GM21360 (cell line): ENCODE results near the gene MIEF2.
"Not testable (repeated sequence)": the region's sequence is repeated elsewhere in the genome, so short reads cannot be mapped to it uniquely, and the experiment has no call there.

Experiments used
- ATAC-seq: cut with Tn5 transposase; IDR thresholded peaks from one replicate; pipeline ENCODE4 v1.9.1; 2021; ENCODE audit warnings: mild to moderate bottlenecking, moderate library complexity; ENCODE audit not compliant: unreplicated experiment

MIEF2 gene

DNA sequence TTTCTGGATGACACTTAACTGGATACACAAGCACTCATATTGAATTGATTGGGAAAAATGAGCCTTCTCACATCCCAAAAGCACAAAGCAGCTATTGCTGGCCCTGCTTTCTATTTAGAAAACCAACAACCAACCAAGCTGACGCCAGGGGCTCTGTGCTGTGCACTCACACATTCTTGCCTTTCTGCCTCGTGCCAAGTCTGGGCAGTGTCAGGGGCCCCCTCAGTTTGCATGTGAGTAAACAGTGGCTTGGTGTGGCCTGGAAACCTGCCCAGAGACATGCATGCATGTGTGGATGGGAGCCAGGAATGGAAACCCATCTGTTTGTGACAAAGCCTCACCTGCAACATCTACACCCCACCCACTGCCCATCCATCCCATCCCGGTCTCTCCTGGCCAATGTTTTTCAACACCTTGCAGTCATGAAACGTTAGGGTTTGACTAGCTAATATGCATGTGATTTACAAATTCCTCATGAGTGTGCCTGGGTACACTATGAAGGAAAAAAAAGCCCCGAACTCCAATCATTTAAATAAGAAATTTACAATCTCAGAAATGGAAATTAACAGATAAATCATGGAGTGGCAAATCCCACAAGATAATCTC, 20.4 kb downstream of the MIEF2 start:
- no peak for ATAC-seq

DNA sequence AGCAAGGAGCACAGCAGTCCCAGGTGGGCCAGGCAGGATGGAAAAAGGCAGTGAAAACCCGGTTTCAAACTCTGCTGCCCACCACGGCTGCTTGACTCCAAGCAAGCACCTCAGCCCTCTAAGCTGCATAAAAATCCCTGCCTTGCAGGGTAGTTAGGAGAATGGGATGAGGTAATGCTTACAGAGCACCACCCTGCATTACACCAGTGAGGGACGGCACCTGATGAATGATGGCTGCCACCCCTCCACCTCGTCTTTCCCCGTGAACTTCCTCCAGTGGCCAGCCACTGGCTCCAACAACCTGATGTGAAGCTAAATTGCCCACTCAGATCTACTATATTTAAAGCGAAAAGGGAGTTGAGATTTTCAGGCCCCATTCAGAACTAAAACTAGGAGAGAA, 21.3 kb downstream of the MIEF2 start:
- no peak for ATAC-seq

DNA sequence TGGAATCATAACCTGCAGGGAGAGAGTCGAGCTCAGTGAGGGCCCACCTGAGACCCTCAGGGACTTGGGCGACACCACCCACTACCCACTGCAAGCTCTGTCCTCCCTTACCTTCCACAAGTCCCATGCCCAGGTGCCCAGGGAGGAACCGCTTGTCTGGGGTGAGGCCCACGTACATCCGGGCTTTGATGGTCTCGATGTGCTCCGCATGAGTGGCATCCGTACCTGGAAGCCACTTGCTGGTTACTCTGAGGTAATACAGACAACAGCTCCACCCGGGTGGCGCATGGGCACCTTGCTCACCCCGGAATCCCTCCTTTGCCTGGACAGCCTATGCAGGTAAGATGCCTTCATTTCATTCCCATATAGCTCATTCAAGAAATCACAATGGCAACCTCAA, 24.8 kb downstream of the MIEF2 start:
- no peak for ATAC-seq

DNA sequence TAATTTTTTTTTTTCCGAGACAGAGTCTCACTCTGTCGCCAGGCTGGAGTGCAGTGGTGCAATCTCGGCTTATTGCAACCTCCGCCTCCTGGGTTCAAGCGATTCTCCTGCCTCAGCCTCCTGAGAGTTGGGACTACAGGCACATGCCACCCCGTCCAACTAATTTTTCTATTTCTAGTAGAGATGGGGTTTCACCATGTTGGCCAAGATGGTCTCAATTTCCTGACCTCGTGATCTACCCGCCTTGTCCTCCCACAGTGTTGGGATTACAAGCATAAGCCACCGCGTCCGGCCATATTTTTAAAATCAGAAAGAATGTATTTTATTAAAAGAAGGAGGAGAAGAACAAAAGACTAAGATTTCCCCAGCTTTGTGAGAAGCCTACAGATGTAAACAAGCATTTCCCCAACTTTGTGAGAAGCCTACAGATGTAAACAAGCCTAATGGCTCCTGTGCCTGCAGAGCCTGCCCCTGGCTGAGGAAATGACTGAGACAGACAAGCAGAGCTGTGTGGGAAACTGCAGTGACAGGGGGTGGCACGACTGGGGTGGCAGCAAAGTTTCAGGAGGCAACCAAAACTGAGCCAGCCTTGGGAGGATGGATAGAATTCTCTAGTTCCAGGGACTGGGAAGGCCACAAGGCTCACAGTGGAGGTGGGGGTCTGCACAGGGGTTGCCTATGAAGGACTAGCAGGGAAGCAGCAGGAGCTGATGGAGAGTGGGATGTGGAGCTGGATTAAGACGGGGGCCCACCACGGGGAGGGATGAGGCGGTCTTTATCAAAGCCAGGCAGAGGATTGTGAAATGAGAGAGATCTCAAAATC, 31.5 kb downstream of the MIEF2 start:
- ATAC-seq, result no peak

DNA sequence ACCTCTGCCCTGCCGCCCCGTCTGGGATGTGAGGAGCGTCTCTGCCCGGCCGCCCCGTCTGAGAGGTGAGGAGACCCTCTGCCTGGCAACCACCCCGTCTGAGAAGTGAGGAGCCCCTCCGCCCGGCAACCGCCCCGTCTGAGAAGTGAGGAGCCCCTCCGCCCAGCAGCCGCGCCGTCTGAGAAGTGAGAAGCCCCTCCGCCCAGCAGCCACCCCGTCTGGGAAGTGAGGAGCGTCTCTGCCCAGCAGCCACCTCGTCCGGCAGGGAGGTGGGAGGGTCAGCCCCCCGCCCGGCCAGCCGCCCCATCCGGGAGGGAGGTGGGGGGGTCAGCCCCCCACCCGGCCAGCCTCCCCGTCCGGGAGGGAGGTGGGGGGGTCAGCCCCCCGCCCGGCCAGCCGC, 37.6 kb downstream of the MIEF2 start:
- ATAC-seq, result not testable (repeated sequence)

DNA sequence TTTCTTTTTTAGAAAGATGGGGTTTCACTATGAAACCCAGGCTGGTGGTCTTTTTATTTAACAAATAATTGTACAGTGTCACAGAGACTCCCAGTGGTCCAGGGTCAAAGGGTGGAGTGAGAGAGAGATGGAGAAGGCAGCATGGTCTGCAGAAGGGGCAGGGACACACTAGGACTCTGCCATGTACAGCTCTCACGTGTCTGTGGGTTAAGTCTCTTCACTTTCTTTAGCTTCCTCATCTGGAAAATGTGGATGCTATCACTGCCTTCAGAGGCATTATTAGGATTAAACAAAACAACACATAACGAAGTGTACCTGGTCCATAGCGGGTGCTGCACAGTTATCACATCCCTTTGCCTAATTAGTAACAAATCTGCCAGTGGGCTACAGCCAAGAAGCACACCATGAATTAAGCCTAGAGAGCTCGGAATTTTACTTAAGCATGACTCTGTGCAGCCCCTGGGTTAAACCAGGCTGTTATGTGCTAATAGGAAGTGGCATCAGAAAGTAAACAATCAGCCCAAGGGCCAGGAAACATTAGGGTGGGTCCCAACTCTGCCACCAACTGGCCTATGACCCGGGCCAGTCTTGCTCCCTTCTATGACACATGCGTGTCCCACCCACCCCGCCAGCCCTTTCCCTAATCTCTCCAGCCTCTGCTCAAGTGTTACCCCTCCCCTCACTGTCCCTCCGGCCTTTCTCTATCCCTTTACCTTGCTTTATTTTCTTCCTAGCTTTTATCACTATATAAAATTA, 40.4 kb downstream of the MIEF2 start:
- no peak for ATAC-seq

DNA sequence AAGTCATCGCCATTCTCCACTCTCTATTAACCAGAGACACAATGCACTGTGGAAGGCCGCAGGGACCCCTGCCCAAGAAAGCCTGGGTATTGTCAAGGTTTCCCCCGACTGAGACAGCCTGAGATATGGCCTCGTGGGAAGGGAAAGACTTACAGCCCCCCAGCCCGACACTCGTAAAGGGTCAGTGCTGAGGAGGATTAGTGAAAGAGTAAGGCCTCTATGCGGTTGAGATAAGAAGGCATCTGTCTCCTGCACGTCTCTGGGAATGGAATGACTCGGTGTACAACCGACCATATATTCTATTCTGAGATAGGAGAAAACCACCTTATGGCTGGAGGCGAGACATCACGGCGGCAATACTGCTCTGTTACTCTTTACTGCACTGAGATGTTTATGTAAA, 42.7 kb downstream of the MIEF2 start:
- not testable (repeated sequence) for ATAC-seq

DNA sequence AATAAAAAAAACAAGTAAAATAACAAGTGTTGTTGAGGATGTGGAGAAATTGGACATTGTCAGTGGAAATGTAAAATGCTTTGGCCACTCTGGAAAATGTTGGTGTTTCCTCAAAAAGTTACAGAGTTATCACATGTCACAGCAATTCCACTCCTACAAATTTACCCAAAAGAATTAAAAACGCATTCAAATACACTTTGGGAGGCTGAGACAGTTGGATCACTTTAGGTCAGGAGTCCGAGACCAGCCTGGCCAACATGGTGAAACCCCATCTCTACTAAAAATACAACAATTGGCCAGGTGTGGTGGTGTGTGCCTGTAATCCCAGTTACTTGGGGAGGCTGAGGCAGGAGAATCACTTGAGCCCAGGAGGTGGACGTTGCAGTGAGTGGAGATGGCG, 48.7 kb downstream of the MIEF2 start:
- no peak for ATAC-seq

DNA sequence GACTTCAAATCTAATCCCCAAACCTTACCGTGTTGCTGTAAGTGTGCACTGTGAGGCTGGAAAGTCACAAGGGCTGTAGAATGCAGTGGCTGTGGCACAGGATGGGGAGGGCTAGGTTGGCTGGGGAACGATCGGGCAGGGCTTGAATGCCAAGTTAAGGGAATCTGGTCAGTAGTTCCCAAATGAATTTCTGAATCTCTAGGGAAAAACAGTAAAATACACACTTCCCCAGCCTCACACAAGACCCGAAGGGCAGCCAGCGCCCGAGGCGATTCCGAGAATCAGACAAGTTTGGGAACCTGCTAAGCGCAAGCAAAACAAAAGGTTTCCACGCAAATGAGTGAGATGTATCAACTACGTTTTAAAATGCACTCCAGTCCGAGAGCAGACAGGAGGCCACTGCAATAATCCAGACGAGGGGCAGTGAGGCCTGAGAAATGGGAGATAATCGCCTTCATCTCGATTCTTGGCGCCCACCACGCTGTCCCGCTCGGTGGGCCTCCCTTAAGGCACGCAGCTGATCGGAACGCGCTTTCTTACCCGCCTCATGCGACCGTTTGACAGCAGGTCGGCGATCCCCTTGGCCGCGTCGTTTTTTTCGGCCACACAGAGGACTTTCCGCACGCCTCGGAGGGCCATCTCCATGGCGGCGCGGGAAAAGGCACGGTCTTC, 53.7 kb downstream of the MIEF2 start:
- peak; percentile 10 for ATAC-seq

DNA sequence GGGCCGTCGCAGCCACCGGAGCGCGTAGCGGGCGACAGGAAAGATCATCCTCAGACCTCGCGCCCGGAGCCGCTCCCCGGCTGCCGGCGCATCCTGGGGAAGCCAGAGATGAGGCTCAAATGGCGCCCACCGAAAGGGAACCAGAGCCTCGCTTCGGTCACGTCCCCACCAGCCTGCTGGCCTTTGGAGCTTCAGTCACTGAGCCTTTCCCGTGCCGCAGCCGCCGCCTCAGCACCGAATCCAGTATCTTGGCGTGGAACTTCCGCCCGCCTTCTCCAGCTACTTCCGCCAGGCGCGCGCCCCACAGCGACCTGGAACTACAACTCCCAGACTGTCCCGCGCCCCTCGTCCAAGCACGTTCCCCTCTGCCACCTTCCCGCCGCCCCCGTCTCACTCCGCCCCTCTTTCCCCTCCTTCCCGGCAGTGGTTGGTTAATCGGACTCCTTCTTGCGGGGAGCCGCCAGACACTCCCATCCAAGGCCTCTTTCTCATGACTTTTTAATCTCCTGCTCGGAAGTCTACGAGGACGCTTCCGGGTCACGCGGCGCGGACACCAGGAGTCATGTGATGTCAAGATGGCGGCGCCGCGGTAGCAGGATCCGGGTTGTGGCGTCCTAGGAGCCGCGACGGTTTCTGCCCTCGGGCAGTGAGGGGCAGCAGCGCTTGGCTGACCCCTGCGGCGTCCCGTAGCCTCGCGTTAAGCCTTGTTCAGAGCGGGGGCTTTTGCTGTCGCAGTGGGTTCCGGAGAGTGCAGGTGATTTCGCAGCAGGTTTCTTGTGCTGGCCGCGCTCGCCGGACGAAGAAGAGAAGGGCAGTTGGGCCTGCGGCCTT, 54.5 kb downstream of the MIEF2 start, which contains the start of the genes SMCR8 and TOP3A:
Gene SMCR8 (plus strand): TSS at position 563 of the 831 bp plus-strand sequence. CDS start 497 bp downstream, outside the sequence.
Gene TOP3A (minus strand): TSS at position 264 of the 831 bp plus-strand sequence. CDS start 216 bp downstream, at position 48.
- ATAC-seq, result peak; percentile 66

DNA sequence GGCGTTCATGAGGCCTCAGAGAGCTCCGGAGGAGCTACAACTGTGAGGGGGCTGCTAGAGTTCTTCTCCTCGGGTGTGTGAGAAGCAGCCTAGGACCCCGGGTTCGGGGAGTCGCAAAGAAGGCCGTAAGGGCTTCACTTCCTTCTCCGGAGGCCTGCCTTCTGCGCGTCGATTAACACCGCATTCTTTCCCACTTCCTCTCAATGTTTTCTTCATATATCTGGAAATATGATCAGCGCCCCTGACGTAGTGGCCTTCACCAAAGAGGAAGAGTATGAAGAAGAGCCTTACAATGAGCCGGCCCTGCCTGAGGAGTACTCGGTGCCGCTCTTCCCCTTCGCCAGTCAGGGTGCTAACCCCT, 55.1 kb downstream of the MIEF2 start:
- peak; percentile 13 for ATAC-seq

DNA sequence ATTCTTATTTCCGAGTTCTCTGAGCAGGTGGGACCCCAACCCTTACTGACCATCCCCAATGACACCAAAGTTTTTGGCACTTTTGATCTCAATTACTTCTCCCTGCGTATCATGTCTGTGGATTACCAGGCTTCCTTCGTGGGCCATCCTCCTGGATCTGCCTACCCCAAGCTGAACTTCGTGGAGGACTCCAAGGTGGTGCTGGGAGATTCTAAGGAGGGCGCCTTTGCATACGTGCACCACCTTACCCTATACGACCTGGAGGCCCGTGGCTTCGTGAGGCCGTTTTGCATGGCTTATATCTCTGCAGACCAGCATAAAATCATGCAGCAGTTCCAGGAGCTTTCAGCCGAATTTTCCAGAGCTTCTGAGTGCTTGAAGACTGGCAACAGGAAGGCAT, 55.5 kb downstream of the MIEF2 start:
- no peak for ATAC-seq
